ENCODE measurements around the gene FUT8. TPM values are rescaled to one million over a fixed set of nuclear protein-coding genes. Genes with fewer than 3 reads are reported as not detected.
"Not testable (repeated sequence)": the region's sequence is repeated elsewhere in the genome, so short reads cannot be mapped to it uniquely, and the experiment has no call there.

The FUT8 gene
- total and polyA plus RNA-seq, 4 donors: 1.1 to 14.1 (median 4.0) TPM

DNA sequence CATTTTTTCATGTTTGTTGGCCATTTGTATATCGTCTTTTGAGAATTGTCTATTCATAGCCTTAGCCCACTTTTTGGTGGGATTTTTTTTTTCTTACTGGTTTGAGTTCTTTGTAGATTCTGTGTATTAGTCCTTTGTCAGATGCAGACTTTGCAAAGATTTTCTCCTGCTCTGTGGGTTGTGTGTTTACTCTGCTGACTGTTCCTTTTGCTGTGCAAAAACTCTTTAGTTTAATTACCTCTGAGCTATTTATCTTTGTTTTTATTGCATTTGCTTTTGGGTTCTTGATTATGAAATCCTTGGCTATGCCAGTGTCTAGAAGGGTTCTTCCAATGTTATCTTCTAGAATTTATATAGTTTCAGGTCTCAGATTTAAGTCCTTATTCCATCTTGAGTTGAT lies 220.0 kb downstream of the FUT8 start:
- no peak overlapping the region for H3K9ac ChIP-seq (ENCODE audit: low read depth in 1 of 2, low read length in 2 of 2)
- DNase-seq (ENCODE audit: low spot score): no peak
- WGBS: 97% methylated on average over 1 of the region's 1 CpG
- TF ChIP-seq TAF1 (conservative IDR thresholded peaks at IDR 0.05): no peak
- TF ChIP-seq, protein P1, sequence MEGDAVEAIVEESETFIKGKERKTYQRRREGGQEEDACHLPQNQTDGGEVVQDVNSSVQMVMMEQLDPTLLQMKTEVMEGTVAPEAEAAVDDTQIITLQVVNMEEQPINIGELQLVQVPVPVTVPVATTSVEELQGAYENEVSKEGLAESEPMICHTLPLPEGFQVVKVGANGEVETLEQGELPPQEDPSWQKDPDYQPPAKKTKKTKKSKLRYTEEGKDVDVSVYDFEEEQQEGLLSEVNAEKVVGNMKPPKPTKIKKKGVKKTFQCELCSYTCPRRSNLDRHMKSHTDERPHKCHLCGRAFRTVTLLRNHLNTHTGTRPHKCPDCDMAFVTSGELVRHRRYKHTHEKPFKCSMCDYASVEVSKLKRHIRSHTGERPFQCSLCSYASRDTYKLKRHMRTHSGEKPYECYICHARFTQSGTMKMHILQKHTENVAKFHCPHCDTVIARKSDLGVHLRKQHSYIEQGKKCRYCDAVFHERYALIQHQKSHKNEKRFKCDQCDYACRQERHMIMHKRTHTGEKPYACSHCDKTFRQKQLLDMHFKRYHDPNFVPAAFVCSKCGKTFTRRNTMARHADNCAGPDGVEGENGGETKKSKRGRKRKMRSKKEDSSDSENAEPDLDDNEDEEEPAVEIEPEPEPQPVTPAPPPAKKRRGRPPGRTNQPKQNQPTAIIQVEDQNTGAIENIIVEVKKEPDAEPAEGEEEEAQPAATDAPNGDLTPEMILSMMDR (IDR thresholded peaks at IDR 0.05; ENCODE audit: low read depth, low read length, missing input control): no peak
- no peak for TF ChIP-seq NR2F2 (IDR thresholded peaks at IDR 0.05)
- TF ChIP-seq, protein P2, sequence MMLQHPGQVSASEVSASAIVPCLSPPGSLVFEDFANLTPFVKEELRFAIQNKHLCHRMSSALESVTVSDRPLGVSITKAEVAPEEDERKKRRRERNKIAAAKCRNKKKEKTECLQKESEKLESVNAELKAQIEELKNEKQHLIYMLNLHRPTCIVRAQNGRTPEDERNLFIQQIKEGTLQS (IDR thresholded peaks at IDR 0.05): no peak
- TF ChIP-seq FOXA1 (IDR thresholded peaks at IDR 0.05): no peak
- TF ChIP-seq RAD21 (IDR thresholded peaks at IDR 0.05): no peak
- no peak for TF ChIP-seq RXRA (IDR thresholded peaks at IDR 0.05)
- TF ChIP-seq, protein P3, sequence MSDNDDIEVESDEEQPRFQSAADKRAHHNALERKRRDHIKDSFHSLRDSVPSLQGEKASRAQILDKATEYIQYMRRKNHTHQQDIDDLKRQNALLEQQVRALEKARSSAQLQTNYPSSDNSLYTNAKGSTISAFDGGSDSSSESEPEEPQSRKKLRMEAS (IDR thresholded peaks at IDR 0.05): no peak
- TF ChIP-seq FOXA2 (IDR thresholded peaks at IDR 0.05): no peak
- no peak for TF ChIP-seq JUND (IDR thresholded peaks at IDR 0.05)
- TF ChIP-seq, protein P4, sequence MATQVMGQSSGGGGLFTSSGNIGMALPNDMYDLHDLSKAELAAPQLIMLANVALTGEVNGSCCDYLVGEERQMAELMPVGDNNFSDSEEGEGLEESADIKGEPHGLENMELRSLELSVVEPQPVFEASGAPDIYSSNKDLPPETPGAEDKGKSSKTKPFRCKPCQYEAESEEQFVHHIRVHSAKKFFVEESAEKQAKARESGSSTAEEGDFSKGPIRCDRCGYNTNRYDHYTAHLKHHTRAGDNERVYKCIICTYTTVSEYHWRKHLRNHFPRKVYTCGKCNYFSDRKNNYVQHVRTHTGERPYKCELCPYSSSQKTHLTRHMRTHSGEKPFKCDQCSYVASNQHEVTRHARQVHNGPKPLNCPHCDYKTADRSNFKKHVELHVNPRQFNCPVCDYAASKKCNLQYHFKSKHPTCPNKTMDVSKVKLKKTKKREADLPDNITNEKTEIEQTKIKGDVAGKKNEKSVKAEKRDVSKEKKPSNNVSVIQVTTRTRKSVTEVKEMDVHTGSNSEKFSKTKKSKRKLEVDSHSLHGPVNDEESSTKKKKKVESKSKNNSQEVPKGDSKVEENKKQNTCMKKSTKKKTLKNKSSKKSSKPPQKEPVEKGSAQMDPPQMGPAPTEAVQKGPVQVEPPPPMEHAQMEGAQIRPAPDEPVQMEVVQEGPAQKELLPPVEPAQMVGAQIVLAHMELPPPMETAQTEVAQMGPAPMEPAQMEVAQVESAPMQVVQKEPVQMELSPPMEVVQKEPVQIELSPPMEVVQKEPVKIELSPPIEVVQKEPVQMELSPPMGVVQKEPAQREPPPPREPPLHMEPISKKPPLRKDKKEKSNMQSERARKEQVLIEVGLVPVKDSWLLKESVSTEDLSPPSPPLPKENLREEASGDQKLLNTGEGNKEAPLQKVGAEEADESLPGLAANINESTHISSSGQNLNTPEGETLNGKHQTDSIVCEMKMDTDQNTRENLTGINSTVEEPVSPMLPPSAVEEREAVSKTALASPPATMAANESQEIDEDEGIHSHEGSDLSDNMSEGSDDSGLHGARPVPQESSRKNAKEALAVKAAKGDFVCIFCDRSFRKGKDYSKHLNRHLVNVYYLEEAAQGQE (IDR thresholded peaks at IDR 0.05): no peak
- no peak for TF ChIP-seq GABPA (IDR thresholded peaks at IDR 0.05 in 1 of 2, conservative IDR thresholded peaks at IDR 0.05 in 1 of 2)
- TF ChIP-seq SP1 (IDR thresholded peaks at IDR 0.05): no peak
- no peak for TF ChIP-seq HNF4A (conservative IDR thresholded peaks at IDR 0.05)
- no peak for TF ChIP-seq HNF4G (IDR thresholded peaks at IDR 0.05)
- TF ChIP-seq EGR1 (IDR thresholded peaks at IDR 0.05; ENCODE audit: low read depth in 2 of 2): no peak
- TF ChIP-seq YY1 (IDR thresholded peaks at IDR 0.05): no peak
- TF ChIP-seq, protein P5, sequence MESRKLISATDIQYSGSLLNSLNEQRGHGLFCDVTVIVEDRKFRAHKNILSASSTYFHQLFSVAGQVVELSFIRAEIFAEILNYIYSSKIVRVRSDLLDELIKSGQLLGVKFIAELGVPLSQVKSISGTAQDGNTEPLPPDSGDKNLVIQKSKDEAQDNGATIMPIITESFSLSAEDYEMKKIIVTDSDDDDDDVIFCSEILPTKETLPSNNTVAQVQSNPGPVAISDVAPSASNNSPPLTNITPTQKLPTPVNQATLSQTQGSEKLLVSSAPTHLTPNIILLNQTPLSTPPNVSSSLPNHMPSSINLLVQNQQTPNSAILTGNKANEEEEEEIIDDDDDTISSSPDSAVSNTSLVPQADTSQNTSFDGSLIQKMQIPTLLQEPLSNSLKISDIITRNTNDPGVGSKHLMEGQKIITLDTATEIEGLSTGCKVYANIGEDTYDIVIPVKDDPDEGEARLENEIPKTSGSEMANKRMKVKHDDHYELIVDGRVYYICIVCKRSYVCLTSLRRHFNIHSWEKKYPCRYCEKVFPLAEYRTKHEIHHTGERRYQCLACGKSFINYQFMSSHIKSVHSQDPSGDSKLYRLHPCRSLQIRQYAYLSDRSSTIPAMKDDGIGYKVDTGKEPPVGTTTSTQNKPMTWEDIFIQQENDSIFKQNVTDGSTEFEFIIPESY (IDR thresholded peaks at IDR 0.05): no peak
- H3K4me3 ChIP-seq (ENCODE audit: low read depth in 1 of 3, low read length in 3 of 3): no peak overlapping the region
- H3K9me3 ChIP-seq (ENCODE audit: control insufficient read depth in 4 of 4, low read length in 3 of 4): no peaks in the 10 kb centered on the region
- no peaks in the 10 kb centered on the region for H3K4me1 ChIP-seq (ENCODE audit: control insufficient read depth in 4 of 4, insufficient read depth in 4 of 4, low read length in 3 of 4)
- H3K36me3 ChIP-seq (ENCODE audit: control insufficient read depth in 4 of 4, insufficient read depth in 3 of 4, low read depth in 1 of 4, low read length in 3 of 4): no peaks in the 10 kb centered on the region
- no peaks in the 10 kb centered on the region for H3K27me3 ChIP-seq (ENCODE audit: control insufficient read depth in 4 of 4, insufficient read depth in 4 of 4, low read length in 3 of 4)
- H3K27ac ChIP-seq (ENCODE audit: low read depth in 1 of 2, low read length in 2 of 2): no peak overlapping the region

DNA sequence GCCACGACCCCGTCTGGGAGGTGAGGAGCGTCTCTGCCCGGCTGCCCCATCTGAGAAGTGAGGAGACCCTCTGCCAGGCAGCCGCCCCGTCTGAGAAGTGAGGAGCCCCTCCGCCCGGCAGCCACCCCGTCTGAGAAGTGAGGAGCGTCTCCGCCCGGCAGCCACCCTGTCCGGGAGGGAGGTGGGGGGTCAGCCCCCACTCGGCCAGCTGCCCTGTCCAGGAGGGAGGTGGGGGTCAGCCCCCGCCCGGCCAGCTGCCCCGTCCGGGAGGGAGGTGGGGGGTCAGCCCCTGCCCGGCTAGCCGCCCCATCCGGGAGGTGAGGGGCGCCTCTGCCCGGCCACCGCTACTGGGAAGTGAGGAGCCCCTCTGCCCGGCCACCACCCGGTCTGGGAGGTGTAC lies 221.1 kb downstream of the FUT8 start:
- WGBS: 97% methylated on average over 25 of the region's 26 CpGs

More for the DNA sequence above, 221.1 kb downstream of the FUT8 start:
- not testable (repeated sequence) for H3K36me3 ChIP-seq (ENCODE audit: control insufficient read depth in 4 of 4, insufficient read depth in 3 of 4, low read depth in 1 of 4, low read length in 3 of 4); H3K4me3 ChIP-seq (ENCODE audit: low read depth in 1 of 3, low read length in 3 of 3); H3K27me3 ChIP-seq (ENCODE audit: control insufficient read depth in 4 of 4, insufficient read depth in 4 of 4, low read length in 3 of 4); DNase-seq (ENCODE audit: low spot score); H3K27ac ChIP-seq (ENCODE audit: low read depth in 1 of 2, low read length in 2 of 2); H3K4me1 ChIP-seq (ENCODE audit: control insufficient read depth in 4 of 4, insufficient read depth in 4 of 4, low read length in 3 of 4); H3K9ac ChIP-seq (ENCODE audit: low read depth in 1 of 2, low read length in 2 of 2); H3K9me3 ChIP-seq (ENCODE audit: control insufficient read depth in 4 of 4, low read length in 3 of 4)

Data from liver (tissue), 9 donors.